PC-3 (cell line): Measurements from ENCODE around the gene ASPSCR1. TPM values are rescaled to one million over a fixed set of nuclear protein-coding genes. Genes with fewer than 3 reads are reported as not detected.

Source experiments
- ATAC-seq: fragments of 200-7000 bp; cut with Tn5 transposase; 2 replicates; pipeline ENCODE4 v1.9.1; 2020; ENCODE audit warnings: mild to moderate bottlenecking, moderate library complexity
- BruUV-seq: library from RNA; stranded (reverse); fragments of 400-500 nt; replicated peaks from 2 replicates; lab custom pipeline; 2021; lab: Mats Ljungman, UMichigan
- CTCF ChIA-PET: fragments of 300-600 bp; sonication (Branson Sonifier 250); formaldehyde crosslinking; loops from one replicate; lab custom pipeline; 2022; ENCODE audit warnings: antibody characterized with exemption; lab: Charles Lee
- POLR2A ChIA-PET: fragments of 300-600 bp; sonication (Branson Sonifier 250); formaldehyde crosslinking; loops from one replicate; lab custom pipeline; 2022; ENCODE audit warnings: antibody characterized with exemption; ENCODE audit not compliant: unreplicated experiment; lab: Charles Lee
- DNase-seq: peaks from one replicate; pipeline ENCODE4 v3.0.0-alpha.2; 2015
- H2AFZ ChIP-seq: fragments of 300-600 bp; sonication (generic); 2 replicates; pipeline ENCODE4 v1.6.0; 2016; ENCODE audit warnings: antibody characterized with exemption, low read length
- H3F3A ChIP-seq: fragments of 300-600 bp; sonication (generic); one replicate; pipeline ENCODE4 v1.6.0; 2017; ENCODE audit warnings: antibody characterized with exemption, low read length, control low read depth, mild to moderate bottlenecking; ENCODE audit not compliant: unreplicated experiment
- H3K27ac ChIP-seq: fragments of 300-600 bp; sonication (generic); 2 replicates; pipeline ENCODE4 v1.5.1; 2016; ENCODE audit warnings: mild to moderate bottlenecking, low read length
- H3K27me3 ChIP-seq: fragments of 300-600 bp; sonication (generic); 2 replicates; pipeline ENCODE4 v1.6.1; 2016; ENCODE audit warnings: low read length, mixed read lengths
- H3K36me3 ChIP-seq: fragments of 300-600 bp; sonication (generic); 2 replicates; pipeline ENCODE4 v1.6.1; 2016; ENCODE audit warnings: low read depth, mixed run types, low read length, mixed read lengths
- H3K4me1 ChIP-seq: fragments of 300-600 bp; sonication (generic); 2 replicates; pipeline ENCODE4 v1.5.1; 2016; ENCODE audit warnings: low read length; ENCODE audit not compliant: insufficient read depth
- H3K4me2 ChIP-seq: fragments of 300-600 bp; sonication (generic); 2 replicates; pipeline ENCODE4 v1.6.0; 2016; ENCODE audit warnings: low read length
- H3K4me3 ChIP-seq: fragments of 300-600 bp; sonication (generic); 2 replicates; pipeline ENCODE4 v1.5.1; 2016; ENCODE audit warnings: mild to moderate bottlenecking, low read length, mixed read lengths
- H3K79me2 ChIP-seq: fragments of 300-600 bp; sonication (generic); 2 replicates; pipeline ENCODE4 v1.6.1; 2017; ENCODE audit warnings: low read length, mixed read lengths
- H3K9ac ChIP-seq: fragments of 300-600 bp; sonication (generic); 2 replicates; pipeline ENCODE4 v1.6.0; 2016; ENCODE audit warnings: mild to moderate bottlenecking, low read length
- H3K9me2 ChIP-seq: fragments of 300-600 bp; sonication (generic); replicated peaks from 2 replicates; pipeline ENCODE4 v1.6.1; 2016; ENCODE audit warnings: mixed run types, low read length, mixed read lengths
- H3K9me3 ChIP-seq: fragments of 300-600 bp; sonication (generic); 2 replicates; pipeline ENCODE4 v1.6.1; 2016; ENCODE audit warnings: low read length, mixed read lengths
- H4K20me1 ChIP-seq: fragments of 300-600 bp; sonication (generic); 2 replicates; pipeline ENCODE4 v1.6.1; 2016; ENCODE audit warnings: low read length, mixed read lengths
- CTCF ChIP-seq: fragments of 300-600 bp; sonication (generic); conservative IDR thresholded peaks from 2 replicates; pipeline ENCODE4 v1.5.1; 2017; ENCODE audit warnings: antibody characterized with exemption, low read depth, mild to moderate bottlenecking, low read length
- EZH2 ChIP-seq: fragments of 300-600 bp; sonication (generic); IDR thresholded peaks from one replicate; pipeline ENCODE4 v1.6.1; 2017; ENCODE audit warnings: antibody characterized with exemption, mild to moderate bottlenecking, low read length; ENCODE audit not compliant: unreplicated experiment
- EZH2phosphoT487 ChIP-seq: fragments of 300-600 bp; sonication (generic); IDR thresholded peaks from 2 replicates; pipeline ENCODE4 v1.6.1; 2018; ENCODE audit warnings: mild to moderate bottlenecking, antibody characterized with exemption, low read length, borderline replicate concordance
- intact Hi-C: fragments of 100-400 bp; cut with micrococcal nuclease; formaldehyde crosslinking; loops from 2 replicates; pipeline ENCODE4 v1.9.0; 2023
- total RNA-seq: library from RNA; depleted of rRNA; stranded (reverse); fragments of >200 nt; gene quantifications from 2 replicates; pipeline ENCODE4 v1.2.3, GENCODE V29; 2014

ASPSCR1 gene
- total RNA-seq, 1 experiment from 2014 or later: 31.5 TPM

- no peak for ATAC-seq
- Histone ChIP-seq H3K9ac (no peak overlapping the region), H3K9me2 (no peaks in the 10 kb centered on the region), H3K9me3 (no peaks in the 10 kb centered on the region), H3K27ac (no peak overlapping the region), H3K27me3 (no peaks in the 10 kb centered on the region), H3K4me3 (no peak overlapping the region), H3K79me2 (no peaks in the 10 kb centered on the region), H3K4me1 (peaks cover 4% of the 10 kb centered on the region), H2AFZ (no peak overlapping the region), H4K20me1 (no peaks in the 10 kb centered on the region), H3F3A (no peaks in the 10 kb centered on the region), H3K36me3 (no peaks in the 10 kb centered on the region), H3K4me2 (no peak overlapping the region)
- POLR2A ChIA-PET: no interaction called here
- CTCF ChIA-PET: no interaction called here
- intact Hi-C loops: no loop called here
- DNase-seq: no peak
- TF ChIP-seq EZH2phosphoT487: no peak
- no peak for TF ChIP-seq CTCF
- TF ChIP-seq EZH2: no peak
- no TSS peak for BruUV-seq
These were observed 32.0 kb downstream of the ASPSCR1 start for GRCh38 chr17:82009413-82009812.

GRCh38 chr17:82010575-82011525, 33.4 kb downstream of the ASPSCR1 start:
- H3K79me2 ChIP-seq: no peaks in the 10 kb centered on the region
- no peaks in the 10 kb centered on the region for H3K9me3 ChIP-seq
- no peaks in the 10 kb centered on the region for H3K27me3 ChIP-seq
- ChIA-PET POLR2A (no interaction called here), CTCF (no interaction called here)
- H3K4me3 ChIP-seq: no peak overlapping the region
- no peaks in the 10 kb centered on the region for H3K9me2 ChIP-seq
- DNase-seq (no peak), ATAC-seq (no peak)
- H4K20me1 ChIP-seq: no peaks in the 10 kb centered on the region
- no peaks in the 10 kb centered on the region for H3K36me3 ChIP-seq
- intact Hi-C loops: no loop called here
- BruUV-seq: no TSS peak
- no peak overlapping the region for H3K27ac ChIP-seq
- no peak overlapping the region for H2AFZ ChIP-seq
- H3K9ac ChIP-seq: no peak overlapping the region
- H3K4me2 ChIP-seq: no peak overlapping the region
- H3F3A ChIP-seq: no peaks in the 10 kb centered on the region
- TF ChIP-seq EZH2 (no peak), EZH2phosphoT487 (no peak), CTCF (no peak)
- H3K4me1 ChIP-seq: no peaks in the 10 kb centered on the region

- Histone ChIP-seq H4K20me1 (no peaks in the 10 kb centered on the region), H3K4me1 (no peaks in the 10 kb centered on the region), H3K9me2 (no peaks in the 10 kb centered on the region), H3K79me2 (no peaks in the 10 kb centered on the region), H3K9me3 (no peaks in the 10 kb centered on the region), H2AFZ (no peak overlapping the region), H3K36me3 (no peaks in the 10 kb centered on the region), H3K9ac (no peak overlapping the region), H3K27ac (no peak overlapping the region), H3K4me3 (no peak overlapping the region), H3K27me3 (no peaks in the 10 kb centered on the region), H3F3A (no peaks in the 10 kb centered on the region), H3K4me2 (no peak overlapping the region)
- BruUV-seq: no TSS peak
- no peak for TF ChIP-seq CTCF
- no peak for TF ChIP-seq EZH2phosphoT487
- no peak for TF ChIP-seq EZH2
- intact Hi-C loops: no loop called here
- POLR2A ChIA-PET: no interaction called here
- no peak for ATAC-seq
- CTCF ChIA-PET: no interaction called here
- no peak for DNase-seq
These were observed 34.3 kb downstream of the ASPSCR1 start for GRCh38 chr17:82011617-82012187.
